B cell (primary cell): ENCODE results near the gene ZNF335. TPM values are rescaled to one million over a fixed set of nuclear protein-coding genes. Genes with fewer than 3 reads are reported as not detected.
A peak's percentile ranks its signal among the peaks of the same experiment; 100 is the strongest.

Experiments
- ATAC-seq: fragments of 200-7000 bp; cut with Tn5 transposase; one replicate; pipeline ENCODE4 v1.10.0; 2021; ENCODE audit warnings: low read depth, mild to moderate bottlenecking, moderate number of reproducible peaks, moderate library complexity
- CTCF ChIA-PET: fragments of 350-600 bp; sonication (Branson Sonifier 250); formaldehyde crosslinking; loops from one replicate; lab custom pipeline; 2021; ENCODE audit warnings: antibody characterized with exemption, inconsistent platforms; lab: Charles Lee
- POLR2A ChIA-PET: fragments of 350-600 bp; sonication (Branson Sonifier 250); formaldehyde crosslinking; loops from one replicate; lab custom pipeline; 2021; ENCODE audit warnings: antibody characterized with exemption; lab: Charles Lee
- DNase-seq: peaks from one replicate; pipeline ENCODE4 v3.0.0; 2013
- H2AFZ ChIP-seq: 2 replicates; pipeline ENCODE4 v1.6.1; 2012; ENCODE audit warnings: mild to moderate bottlenecking, low read depth, low read length; ENCODE audit not compliant: insufficient read depth, poor library complexity, severe bottlenecking
- H3K27ac ChIP-seq, 2 donors: 1 replicate in 1 of 2; 2 replicates in 1 of 2; pipeline ENCODE4 v1.5.1; 2012 to 2013; ENCODE audit warnings: low read length in 2 of 2, mild to moderate bottlenecking in 2 of 2, moderate library complexity in 1 of 2
- H3K27me3 ChIP-seq, 4 experiments: fragments of 200-600 bp in 1 of 4; sonication (generic) in 1 of 4; replicated peaks in 1 of 4; 1 replicate in 2 of 4; 2 replicates in 2 of 4; pipeline versions ENCODE4 v1.6.1 to v1.7.0; 2013 to 2016; ENCODE audit warnings: low read length in 3 of 4, mild to moderate bottlenecking in 2 of 4, mixed read lengths in 1 of 4, moderate library complexity in 1 of 4; ENCODE audit not compliant: insufficient read depth in 4 of 4, control insufficient read depth in 3 of 4; ENCODE audit errors: control extremely low read depth in 1 of 4
- H3K36me3 ChIP-seq, 2 experiments: replicated peaks in 1 of 2; 1 replicate in 1 of 2; 2 replicates in 1 of 2; pipeline versions ENCODE4 v1.6.1 to v1.7.1; 2013; ENCODE audit warnings: low read length in 1 of 2; ENCODE audit not compliant: insufficient read depth in 2 of 2, control insufficient read depth in 1 of 2; ENCODE audit errors: control extremely low read depth in 1 of 2, extremely low read depth in 1 of 2
- H3K4me1 ChIP-seq, 2 donors: fragments of 200-600 bp in 1 of 2; sonication (generic) in 1 of 2; 1 replicate in 1 of 2; 2 replicates in 1 of 2; pipeline versions ENCODE4 v1.5.1 to v1.6.1; 2013 to 2017; ENCODE audit warnings: low read length in 2 of 2; ENCODE audit not compliant: control insufficient read depth in 2 of 2, insufficient read depth in 2 of 2
- H3K4me2 ChIP-seq: replicated peaks from 2 replicates; pipeline ENCODE3; 2012; ENCODE audit warnings: mild to moderate bottlenecking, low read depth, low read length; ENCODE audit not compliant: poor library complexity, severe bottlenecking
- H3K4me3 ChIP-seq, 5 experiments: fragments of 200-600 bp in 1 of 5; sonication (generic) in 1 of 5; 1 replicate in 3 of 5; 2 replicates in 2 of 5; pipeline versions ENCODE4 v1.5.1 to v1.7.0; 2011 to 2016; ENCODE audit warnings: low read length in 4 of 5, mild to moderate bottlenecking in 4 of 5, low read depth in 2 of 5, control low read depth in 1 of 5, moderate library complexity in 1 of 5; ENCODE audit not compliant: insufficient read depth in 1 of 5; ENCODE audit errors: control extremely low read depth in 1 of 5, extremely low read depth in 1 of 5
- H3K79me2 ChIP-seq: fragments of 200-600 bp; sonication (generic); one replicate; pipeline ENCODE4 v1.6.0; 2016; ENCODE audit warnings: low read length; ENCODE audit not compliant: control insufficient read depth, insufficient read depth
- H3K9ac ChIP-seq: fragments of 200-600 bp; sonication (generic); 2 replicates; pipeline ENCODE4 v1.6.1; 2017; ENCODE audit warnings: mild to moderate bottlenecking, low read length, moderate library complexity
- H3K9me3 ChIP-seq, 3 donors: one replicate each; pipeline versions ENCODE4 v1.6.1 to v1.7.1; 2013; ENCODE audit warnings: low read length in 2 of 3; ENCODE audit not compliant: control insufficient read depth in 2 of 3, insufficient read depth in 1 of 3; ENCODE audit errors: control extremely low read depth in 1 of 3
- H4K20me1 ChIP-seq: 2 replicates; pipeline ENCODE4 v1.6.0; 2012; ENCODE audit warnings: mild to moderate bottlenecking, low read length; ENCODE audit not compliant: insufficient read depth, control insufficient read depth, poor library complexity, severe bottlenecking
- H3K27ac Mint-ChIP-seq: one replicate; pipeline ENCODE4 v1.8.0; 2021; ENCODE audit warnings: mixed read lengths
- H3K27me3 Mint-ChIP-seq: one replicate; pipeline ENCODE4 v1.8.0; 2021; ENCODE audit warnings: mixed read lengths
- H3K4me1 Mint-ChIP-seq: one replicate; pipeline ENCODE4 v1.8.0; 2021; ENCODE audit warnings: mixed read lengths
- H3K4me3 Mint-ChIP-seq: one replicate; pipeline ENCODE4 v1.8.0; 2021; ENCODE audit warnings: mixed read lengths
- H3K9me3 Mint-ChIP-seq: one replicate; pipeline ENCODE4 v1.8.0; 2022; ENCODE audit warnings: mixed read lengths; ENCODE audit not compliant: insufficient read depth
- CTCF ChIP-seq: fragments of 200-600 bp; IDR thresholded peaks from one replicate; pipeline ENCODE4 v1.8.0; 2022; ENCODE audit warnings: antibody characterized with exemption, mild to moderate bottlenecking
- EZH2 ChIP-seq: IDR thresholded peaks from 2 replicates; pipeline ENCODE4 v1.6.1; 2012; ENCODE audit warnings: borderline replicate concordance, low read depth, mild to moderate bottlenecking, moderate library complexity, low read length; ENCODE audit not compliant: insufficient read depth, poor library complexity, severe bottlenecking
- WGBS: methylation state at CpG from one replicate; pipeline ENCODE4 v1.1.5; 2013; ENCODE audit warnings: missing lambda C conversion rate; ENCODE audit not compliant: insufficient coverage; 5-methylcytosine and 5-hydroxymethylcytosine counted together
- intact Hi-C: fragments of 100-400 bp; cut with micrococcal nuclease; formaldehyde crosslinking; loops from one replicate; pipeline ENCODE4 v1.10.0; 2022
- polyA plus RNA-seq: library from polyadenylated mRNA; depleted of rRNA; stranded (reverse); fragments of >200 nt; gene quantifications from 2 replicates; pipeline ENCODE4 v1.2.3, GENCODE V29; 2012
- total RNA-seq, 2 donors: library from RNA; stranded (reverse); fragments of 120-200 nt in 1 of 2; gene quantifications; 1 replicate in 1 of 2; 2 replicates in 1 of 2; pipeline versions ENCODE4 v1.2.3 to v1.2.4, GENCODE V29; 2013 to 2022

Gene ZNF335
- total and polyA plus RNA-seq, 2 donors (not counting 1 experiment from before 2014, with no cell fraction given) = 62.3 to 62.7 TPM

GRCh38 chr20:45948261-45948733 is 23.7 kb downstream of the ZNF335 start:
- Histone ChIP-seq H4K20me1 (peaks cover 17% of the 10 kb centered on the region), H3K4me2 (no peak overlapping the region), H3K9me3 (peaks cover 0 to 3% (median 0%) of the 10 kb centered on the region in 3 donors), H3K36me3 (peaks cover 2 to 96% of the 10 kb centered on the region in 2 experiments), H2AFZ (no peak overlapping the region), H3K79me2 (no peaks in the 10 kb centered on the region), H3K4me1 (no peaks in the 10 kb centered on the region), H3K9ac (no peak overlapping the region), H3K27me3 (no peaks in the 10 kb centered on the region), H3K4me3 (no peak overlapping the region), H3K27ac (peak overlapping the region in 1 of 2 donors; percentile 49)
- peak; percentile 38 for ATAC-seq
- Mint-ChIP-seq H3K4me3 (no peak overlapping the region), H3K27ac (peak overlapping the region; percentile 37), H3K4me1 (peaks cover 4% of the 10 kb centered on the region), H3K9me3 (no peaks in the 10 kb centered on the region), H3K27me3 (no peaks in the 10 kb centered on the region)
- POLR2A ChIA-PET = interaction anchor here (0.9 to 2.3 kb wide), 3 partner anchors 10 to 14 kb away, joined by 3 to 10 read pairs (median 4); partner anchors contain the start of gene PCIF1
- TF ChIP-seq CTCF (no peak), EZH2 (no peak)
- 48% methylated on average over 7 of the region's 7 CpGs for WGBS
- DNase-seq = peak; percentile 30
- CTCF ChIA-PET = interaction anchor here (1.2 to 3.1 kb wide), 4 partner anchors 13 to 149 kb away, joined by 3 to 11 read pairs (median 4); no protein-coding TSS in a partner anchor
- intact Hi-C loops = no loop called here

- CTCF ChIA-PET = interaction anchor here (1.1 to 3.1 kb wide), 3 partner anchors 22 to 148 kb away, joined by 3 to 11 read pairs (median 3); no protein-coding TSS in a partner anchor
- ATAC-seq = no peak
Observed at GRCh38 chr20:45947110-45947866, 24.7 kb downstream of the ZNF335 start.

More at GRCh38 chr20:45947110-45947866, 24.7 kb downstream of the ZNF335 start:
- H3K27me3 ChIP-seq = no peaks in the 10 kb centered on the region
- WGBS = 96% methylated on average over 25 of the region's 29 CpGs
- no peaks in the 10 kb centered on the region for H3K9me3 Mint-ChIP-seq
- H3K4me1 Mint-ChIP-seq = peaks cover 4% of the 10 kb centered on the region
- peaks cover 17% of the 10 kb centered on the region for H4K20me1 ChIP-seq
- H3K4me1 ChIP-seq = no peaks in the 10 kb centered on the region
- POLR2A ChIA-PET = interaction anchor here (0.9 kb wide), 1 partner anchor 13 kb away, joined by 5 read pairs; the partner anchor contains the start of gene PCIF1
- H3K36me3 ChIP-seq = peaks cover 2 to 96% of the 10 kb centered on the region in 2 experiments
- H3K4me2 ChIP-seq = no peak overlapping the region
- H3K79me2 ChIP-seq = no peaks in the 10 kb centered on the region
- H3K9ac ChIP-seq = no peak overlapping the region
- intact Hi-C loops = no loop called here
- no peak overlapping the region for H3K27ac Mint-ChIP-seq
- H3K27ac ChIP-seq = no peak overlapping the region
- H3K9me3 ChIP-seq = peaks cover 0 to 3% (median 0%) of the 10 kb centered on the region in 3 donors
- no peak overlapping the region for H3K4me3 Mint-ChIP-seq
- H2AFZ ChIP-seq = no peak overlapping the region
- H3K27me3 Mint-ChIP-seq = no peaks in the 10 kb centered on the region
- no peak for TF ChIP-seq EZH2
- H3K4me3 ChIP-seq = no peak overlapping the region
- DNase-seq = no peak
